Mesenchymal stem cell (in vitro differentiated cells and primary cell): ENCODE data around the gene C1QTNF7. TPM values are rescaled to one million over a fixed set of nuclear protein-coding genes. Genes with fewer than 3 reads are reported as not detected.

Source experiments
- DNase-seq: peaks from one replicate; pipeline ENCODE4 v3.0.0-alpha.2; 2013
- H2AFZ ChIP-seq: one replicate; pipeline ENCODE4 v1.6.1; 2013; ENCODE audit warnings: low read depth, mild to moderate bottlenecking, control low read depth, inconsistent platforms, low read length, moderate library complexity
- H2AK5ac ChIP-seq: 2 replicates; pipeline ENCODE4 v1.6.1; 2013; ENCODE audit warnings: low read length, moderate library complexity, mild to moderate bottlenecking, inconsistent platforms; ENCODE audit not compliant: severe bottlenecking
- H2BK120ac ChIP-seq: one replicate; pipeline ENCODE4 v1.6.1; 2013; ENCODE audit warnings: low read depth, mild to moderate bottlenecking, inconsistent platforms, low read length, moderate library complexity
- H2BK12ac ChIP-seq, 2 experiments: one replicate each; pipeline ENCODE4 v1.6.1; 2013; ENCODE audit warnings: inconsistent platforms in 2 of 2, low read length in 2 of 2, mild to moderate bottlenecking in 2 of 2, moderate library complexity in 2 of 2, control low read depth in 1 of 2
- H2BK15ac ChIP-seq: one replicate; pipeline ENCODE4 v1.6.1; 2013; ENCODE audit warnings: mild to moderate bottlenecking, low read depth, inconsistent platforms; ENCODE audit not compliant: poor library complexity, severe bottlenecking
- H2BK5ac ChIP-seq: 2 replicates; pipeline ENCODE4 v1.6.1; 2013; ENCODE audit warnings: low read depth, mild to moderate bottlenecking, low read length, control low read depth, inconsistent platforms; ENCODE audit not compliant: poor library complexity, severe bottlenecking
- H3K14ac ChIP-seq, 2 experiments: one replicate each; pipeline ENCODE4 v1.6.1; 2013; ENCODE audit warnings: inconsistent platforms in 2 of 2, low read length in 2 of 2, control low read depth in 1 of 2, mild to moderate bottlenecking in 1 of 2, moderate library complexity in 1 of 2
- H3K18ac ChIP-seq, 2 experiments: one replicate each; pipeline ENCODE4 v1.6.1; 2013; ENCODE audit warnings: inconsistent platforms in 2 of 2, low read length in 2 of 2, control low read depth in 1 of 2, low read depth in 1 of 2, mild to moderate bottlenecking in 1 of 2
- H3K23ac ChIP-seq, 2 experiments: one replicate each; pipeline ENCODE4 v1.6.1; 2013; ENCODE audit warnings: inconsistent platforms in 2 of 2, low read length in 2 of 2, mild to moderate bottlenecking in 2 of 2, moderate library complexity in 2 of 2, control low read depth in 1 of 2
- H3K27ac ChIP-seq: 2 replicates; pipeline ENCODE4 v1.5.1; 2013; ENCODE audit warnings: mild to moderate bottlenecking, moderate library complexity, low read length, control low read depth, inconsistent platforms; ENCODE audit not compliant: poor library complexity, severe bottlenecking
- H3K27me3 ChIP-seq, 2 experiments: 2 replicates each; pipeline versions ENCODE4 v1.6.1 to v1.7.0; 2013; ENCODE audit warnings: low read length in 2 of 2, mild to moderate bottlenecking in 2 of 2, moderate library complexity in 2 of 2, control low read depth in 1 of 2, inconsistent platforms in 1 of 2; ENCODE audit not compliant: control insufficient read depth in 1 of 2, insufficient read depth in 1 of 2
- H3K36me3 ChIP-seq, 2 experiments: 2 replicates each; pipeline versions ENCODE4 v1.6.1 to v1.7.0; 2013; ENCODE audit warnings: low read length in 2 of 2, control low read depth in 1 of 2, inconsistent platforms in 1 of 2, low read depth in 1 of 2, mild to moderate bottlenecking in 1 of 2; ENCODE audit not compliant: insufficient read depth in 2 of 2, control insufficient read depth in 1 of 2
- H3K4ac ChIP-seq, 2 experiments: one replicate each; pipeline ENCODE4 v1.6.1; 2013; ENCODE audit warnings: inconsistent platforms in 2 of 2, low read length in 2 of 2, mild to moderate bottlenecking in 2 of 2, moderate library complexity in 2 of 2, control low read depth in 1 of 2, low read depth in 1 of 2
- H3K4me1 ChIP-seq: 2 replicates; pipeline ENCODE4 v1.6.1; 2013; ENCODE audit warnings: low read depth, low read length, control low read depth; ENCODE audit not compliant: control insufficient read depth, insufficient read depth
- H3K4me2 ChIP-seq: 2 replicates; pipeline ENCODE4 v1.6.1; 2013; ENCODE audit warnings: low read length, mild to moderate bottlenecking, inconsistent platforms; ENCODE audit not compliant: poor library complexity, severe bottlenecking
- H3K4me3 ChIP-seq, 2 experiments: 2 replicates each; pipeline versions ENCODE4 v1.5.1 to v1.7.0; 2013; ENCODE audit warnings: low read length in 2 of 2, mild to moderate bottlenecking in 2 of 2, control low read depth in 1 of 2, low read depth in 1 of 2; ENCODE audit not compliant: insufficient read depth in 1 of 2
- H3K79me1 ChIP-seq: replicated peaks from 2 replicates; pipeline ENCODE4 v1.6.1; 2013; ENCODE audit warnings: mild to moderate bottlenecking, control low read depth, low read length, inconsistent platforms; ENCODE audit not compliant: poor library complexity, severe bottlenecking
- H3K9ac ChIP-seq: 2 replicates; pipeline ENCODE4 v1.7.0; 2013; ENCODE audit warnings: mild to moderate bottlenecking, low read length, moderate library complexity
- H3K9me3 ChIP-seq: 2 replicates; pipeline ENCODE4 v1.7.0; 2013; ENCODE audit warnings: mild to moderate bottlenecking, low read length; ENCODE audit not compliant: control insufficient read depth
- H4K8ac ChIP-seq: one replicate; pipeline ENCODE4 v1.6.1; 2013; ENCODE audit warnings: inconsistent platforms, mild to moderate bottlenecking, low read length, moderate library complexity
- H4K91ac ChIP-seq: one replicate; pipeline ENCODE4 v1.6.1; 2013; ENCODE audit warnings: mild to moderate bottlenecking, low read length, inconsistent platforms
- WGBS: methylation state at CpG from one replicate; pipeline ENCODE4 v1.1.7; 2013; ENCODE audit warnings: mixed read lengths; 5-methylcytosine and 5-hydroxymethylcytosine counted together
- polyA plus RNA-seq, 2 experiments: library from polyadenylated mRNA; stranded (reverse); fragments of 200-250 nt; gene quantifications; one replicate each; pipeline ENCODE4 v1.2.3, GENCODE V29; 2013

The C1QTNF7 gene, protein sequence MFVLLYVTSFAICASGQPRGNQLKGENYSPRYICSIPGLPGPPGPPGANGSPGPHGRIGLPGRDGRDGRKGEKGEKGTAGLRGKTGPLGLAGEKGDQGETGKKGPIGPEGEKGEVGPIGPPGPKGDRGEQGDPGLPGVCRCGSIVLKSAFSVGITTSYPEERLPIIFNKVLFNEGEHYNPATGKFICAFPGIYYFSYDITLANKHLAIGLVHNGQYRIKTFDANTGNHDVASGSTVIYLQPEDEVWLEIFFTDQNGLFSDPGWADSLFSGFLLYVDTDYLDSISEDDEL
- 3.8 TPM for polyA plus RNA-seq (2013, experiment 1 of 2)
- 4.1 TPM for polyA plus RNA-seq (2013, experiment 2 of 2)

DNA sequence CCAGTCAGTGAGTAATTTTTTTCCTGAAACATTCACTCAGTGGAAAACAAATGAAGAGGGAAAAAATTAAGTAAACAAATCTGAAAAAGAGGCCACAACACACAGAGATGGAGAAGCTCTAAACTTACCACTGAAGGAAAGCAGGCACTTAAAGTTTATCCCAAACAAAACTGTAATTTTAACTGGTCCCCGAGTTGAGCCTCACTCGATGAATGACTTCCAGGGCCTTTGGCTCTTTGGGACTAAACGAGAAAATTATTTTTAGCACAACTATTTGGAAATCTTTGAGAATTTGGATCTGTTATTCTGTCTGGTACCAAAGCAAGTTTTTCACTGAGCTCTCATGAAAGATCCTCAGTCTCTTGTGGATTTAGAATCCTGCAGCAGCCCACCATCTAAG lies at the start of gene C1QTNF7:
Gene C1QTNF7, plus strand, starts transcription at position 333 of the 400 bp plus-strand sequence. CDS start 7,711 bp downstream, outside the sequence.
- Histone ChIP-seq H4K8ac (no peak within 1 kb of the TSS), H3K4me1 (no peaks in the 10 kb centered on the region), H2BK5ac (no peak within 1 kb of the TSS), H3K14ac (no peak within 1 kb of the TSS), H2BK120ac (no peak within 1 kb of the TSS), H3K79me1 (no peaks in the 10 kb centered on the region), H3K9me3 (no peaks in the 10 kb centered on the region), H3K23ac (no peak within 1 kb of the TSS), H4K91ac (no peak within 1 kb of the TSS), H3K18ac (peak within 1 kb of the TSS; percentile 30 to 82), H2AK5ac (no peak within 1 kb of the TSS), H3K36me3 (no peaks in the 10 kb centered on the region), H2BK12ac (peak within 1 kb of the TSS in 1 of 2 experiments; percentile 63), H3K9ac (peak within 1 kb of the TSS; percentile 83), H3K27me3 (no peaks in the 10 kb centered on the region), H3K4ac (peak within 1 kb of the TSS in 1 of 2 experiments; percentile 56), H3K27ac (no peak within 1 kb of the TSS), H3K4me3 (peak within 1 kb of the TSS in 1 of 2 experiments; percentile 50), H2BK15ac (no peak within 1 kb of the TSS), H2AFZ (no peak within 1 kb of the TSS), H3K4me2 (no peak within 1 kb of the TSS)
- peak; percentile 55 for DNase-seq
- 4% methylated on average over 3 of the region's 3 CpGs for WGBS

DNA sequence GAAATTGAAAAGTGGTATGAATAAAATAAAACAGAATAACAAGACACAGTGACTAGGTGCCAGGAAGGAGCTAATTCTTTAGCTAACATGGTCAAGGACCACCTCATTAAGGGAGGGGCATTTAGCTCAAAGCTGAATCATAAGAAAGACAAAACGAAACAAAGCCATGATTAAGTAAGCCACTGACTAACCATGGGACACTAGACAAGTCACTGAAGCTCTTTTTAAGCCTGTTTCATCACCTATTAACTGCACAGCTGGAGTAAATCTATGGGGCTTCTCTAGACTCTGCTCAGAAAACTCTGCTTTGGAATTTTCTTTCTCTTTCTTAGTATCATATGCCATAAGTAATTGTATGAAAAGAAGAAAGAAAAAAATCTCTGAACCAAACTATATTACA lies 49.8 kb upstream of the C1QTNF7 start:
- no peak overlapping the region for H3K18ac ChIP-seq
- no peak overlapping the region for H3K4me3 ChIP-seq
- no peak overlapping the region for H2AK5ac ChIP-seq
- H2BK120ac ChIP-seq, result no peak overlapping the region
- no peak overlapping the region for H2BK5ac ChIP-seq
- H3K4me1 ChIP-seq, result peaks cover 2% of the 10 kb centered on the region
- no peak overlapping the region for H2BK12ac ChIP-seq
- H3K14ac ChIP-seq, result no peak overlapping the region
- H4K91ac ChIP-seq, result no peak overlapping the region
- 0% methylated on average over 1 of the region's 1 CpG for WGBS
- no peak overlapping the region for H2AFZ ChIP-seq
- DNase-seq, result peak; percentile 79
- H3K36me3 ChIP-seq, result no peaks in the 10 kb centered on the region
- H3K27ac ChIP-seq, result no peak overlapping the region
- no peaks in the 10 kb centered on the region for H3K79me1 ChIP-seq
- no peak overlapping the region for H2BK15ac ChIP-seq
- peak overlapping the region; percentile 37 for H3K9ac ChIP-seq
- no peak overlapping the region for H3K4ac ChIP-seq
- H3K27me3 ChIP-seq, result no peaks in the 10 kb centered on the region
- H4K8ac ChIP-seq, result no peak overlapping the region
- no peaks in the 10 kb centered on the region for H3K9me3 ChIP-seq
- H3K4me2 ChIP-seq, result no peak overlapping the region
- no peak overlapping the region for H3K23ac ChIP-seq

DNA sequence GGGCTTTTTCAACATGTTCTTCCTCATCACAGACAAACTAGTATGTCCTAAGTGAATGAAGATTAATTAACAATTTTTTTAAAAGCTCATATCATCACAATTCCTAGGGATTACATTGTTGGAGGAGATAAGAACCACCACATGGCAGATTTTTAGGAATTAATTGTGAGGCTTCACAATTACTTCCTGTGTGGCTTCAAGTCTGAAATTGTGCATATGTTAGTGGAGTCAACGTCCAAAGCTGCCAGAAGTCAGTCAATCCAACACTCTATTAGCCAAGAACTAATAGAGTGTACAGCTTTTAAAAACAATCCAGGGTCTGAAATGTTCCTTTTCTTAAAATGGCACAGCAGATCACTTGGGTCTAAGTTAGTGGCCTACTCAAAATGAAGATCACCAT lies 49.3 kb upstream of the C1QTNF7 start:
- Histone ChIP-seq H3K9me3 (no peaks in the 10 kb centered on the region), H3K14ac (no peak overlapping the region), H2BK5ac (no peak overlapping the region), H3K27ac (no peak overlapping the region), H3K23ac (no peak overlapping the region), H2AFZ (no peak overlapping the region), H3K4me1 (peaks cover 2% of the 10 kb centered on the region), H2BK15ac (no peak overlapping the region), H3K4ac (no peak overlapping the region), H2AK5ac (no peak overlapping the region), H3K9ac (peak overlapping the region; percentile 37), H3K4me3 (no peak overlapping the region), H2BK120ac (peak overlapping the region; percentile 36), H3K79me1 (no peaks in the 10 kb centered on the region), H3K4me2 (no peak overlapping the region), H2BK12ac (no peak overlapping the region), H4K8ac (no peak overlapping the region), H3K18ac (no peak overlapping the region), H4K91ac (no peak overlapping the region), H3K27me3 (peaks cover 0 to 2% of the 10 kb centered on the region in 2 experiments), H3K36me3 (no peaks in the 10 kb centered on the region)
- WGBS, result no CpG with 5 or more reads among the region's 1 CpG
- DNase-seq, result no peak

DNA sequence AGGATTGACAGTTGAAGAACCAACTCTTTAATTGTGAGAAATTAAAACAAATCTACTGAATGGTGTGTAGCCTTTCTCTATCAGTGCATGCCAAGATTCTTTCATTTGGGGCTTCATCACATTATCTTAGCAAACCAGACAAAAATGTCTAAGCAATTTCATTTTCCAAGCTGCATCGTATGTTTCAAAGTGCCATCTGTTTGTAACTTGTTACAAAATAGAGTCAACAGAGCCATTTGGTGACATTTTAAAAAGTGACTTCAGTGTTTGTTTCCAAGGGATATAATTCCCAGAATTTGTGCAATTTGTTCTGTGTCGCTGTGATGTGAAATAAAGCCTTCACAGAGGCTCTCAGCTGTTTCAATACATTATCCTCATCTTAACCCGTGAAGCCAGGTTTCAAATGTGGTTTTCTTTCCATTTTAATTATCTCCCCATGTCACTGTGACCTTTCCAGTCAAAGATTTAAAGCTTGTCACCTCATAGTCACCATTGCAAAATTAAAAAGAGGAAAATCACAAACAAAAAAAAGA lies 46.0 kb upstream of the C1QTNF7 start:
- Histone ChIP-seq H2BK12ac (no peak overlapping the region), H3K79me1 (no peaks in the 10 kb centered on the region), H3K4me3 (no peak overlapping the region), H3K18ac (no peak overlapping the region), H2AFZ (no peak overlapping the region), H3K27me3 (peaks cover 0 to 31% of the 10 kb centered on the region in 2 experiments), H2BK15ac (no peak overlapping the region), H3K9ac (no peak overlapping the region), H2BK120ac (no peak overlapping the region), H3K27ac (no peak overlapping the region), H4K8ac (no peak overlapping the region), H3K4me1 (no peaks in the 10 kb centered on the region), H2AK5ac (no peak overlapping the region), H3K23ac (no peak overlapping the region), H4K91ac (no peak overlapping the region), H2BK5ac (no peak overlapping the region), H3K4me2 (no peak overlapping the region), H3K9me3 (no peaks in the 10 kb centered on the region), H3K14ac (no peak overlapping the region), H3K4ac (no peak overlapping the region), H3K36me3 (no peaks in the 10 kb centered on the region)
- 94% methylated on average over 3 of the region's 3 CpGs for WGBS
- no peak for DNase-seq
